ENCODE measurements around the gene KIF12. TPM values are rescaled to one million over a fixed set of nuclear protein-coding genes. Genes with fewer than 3 reads are reported as not detected.
"Not testable (repeated sequence)": the region's sequence is repeated elsewhere in the genome, so short reads cannot be mapped to it uniquely, and the experiment has no call there.

Gene KIF12
- total RNA-seq, 1 donor from 2014 or later: 2.3 TPM

DNA sequence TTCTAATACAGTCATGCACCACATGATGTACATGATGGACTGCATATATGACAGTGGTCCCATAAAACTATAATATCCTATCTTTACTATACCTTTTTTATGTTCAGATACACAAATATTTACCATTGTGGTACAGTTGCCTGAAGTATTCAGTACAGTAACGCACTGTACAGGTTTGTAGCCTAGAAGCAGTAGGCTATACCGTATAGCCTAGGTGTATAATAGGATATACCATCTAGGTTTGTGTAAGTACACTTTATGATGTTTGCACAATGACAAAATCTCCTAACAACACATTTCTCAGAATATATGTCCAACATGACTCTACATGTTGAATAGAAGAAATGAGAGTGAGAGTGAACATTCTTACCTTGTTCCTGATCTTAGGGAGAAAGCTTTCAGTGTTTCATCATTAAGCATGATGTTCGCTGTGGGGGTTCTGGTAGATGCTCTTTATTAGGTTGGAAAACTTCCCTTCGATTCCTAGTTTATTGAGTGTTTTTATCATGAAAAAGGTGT, 52.8 kb downstream of the KIF12 start:
- DNase-seq: no peak

DNA sequence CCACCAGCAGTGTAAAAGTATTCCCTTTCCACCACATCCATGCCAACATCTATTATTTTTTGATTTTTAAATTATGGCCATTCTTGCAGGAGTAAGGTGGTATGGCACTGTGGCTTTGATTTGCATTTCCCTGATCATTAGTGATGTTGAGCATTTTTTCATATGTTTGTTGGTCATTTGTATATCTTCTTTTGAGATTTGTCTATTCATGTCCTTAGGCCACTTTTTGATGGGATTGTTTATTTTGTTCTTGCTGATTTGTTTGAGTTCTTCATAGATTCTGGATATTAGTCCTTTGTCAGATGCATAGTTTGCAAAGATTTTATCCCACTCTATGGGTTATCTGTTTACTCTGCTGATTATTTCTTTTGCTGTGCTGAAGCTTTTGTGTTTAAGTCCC, 55.4 kb downstream of the KIF12 start:
- not testable (repeated sequence) for DNase-seq

Other genes starting within 250 kb of the KIF12 start
- 7.8 TPM for gene ZNF618, start 223.0 kb downstream of the KIF12 start, total RNA-seq
- gene AMBP, start 21.0 kb downstream of the KIF12 start, total RNA-seq: 0.30 TPM
- 31.1 TPM for gene COL27A1, start 56.2 kb upstream of the KIF12 start, total RNA-seq
- 4.8 TPM for gene ORM1, start 223.8 kb upstream of the KIF12 start, total RNA-seq
- 0.79 TPM for gene ORM2, start 230.6 kb upstream of the KIF12 start, total RNA-seq